HepG2 (cell line): ENCODE measurements around the gene TOX4. TPM values are rescaled to one million over a fixed set of nuclear protein-coding genes. Genes with fewer than 3 reads are reported as not detected.
A peak's percentile ranks its signal among the peaks of the same experiment; 100 is the strongest.

ENCODE experiments used
- AGO1 ChIP-seq: fragments of 200-400 bp; formaldehyde crosslinking; IDR thresholded peaks from 2 replicates; pipeline ENCODE4 v1.6.1; 2017; ENCODE audit warnings: mild to moderate bottlenecking, low read depth, low read length, moderate library complexity; ENCODE audit not compliant: poor library complexity, severe bottlenecking
- CBX2 ChIP-seq, 2 experiments: fragments of 200-600 bp in 1 of 2; sonication (generic); formaldehyde crosslinking in 1 of 2; IDR thresholded peaks; 2 replicates each; pipeline versions ENCODE4 v1.7.0 to v1.8.1; 2018 to 2022; ENCODE audit warnings: low read depth in 2 of 2, low read length in 1 of 2, mild to moderate bottlenecking in 1 of 2, missing genetic modification reagents in 1 of 2
- KLF6 ChIP-seq: IDR thresholded peaks from 2 replicates; pipeline ENCODE4 v1.8.0; 2016; ENCODE audit warnings: missing biosample characterization, missing genetic modification reagents
- LCORL ChIP-seq, 2 experiments: fragments of 450-650 bp in 1 of 2; sonication (generic) in 1 of 2; formaldehyde crosslinking in 1 of 2; IDR thresholded peaks; 2 replicates each; pipeline versions ENCODE4 v1.5.0 to v1.6.1; 2017 to 2020; ENCODE audit warnings: antibody characterized with exemption in 1 of 2, missing genetic modification reagents in 1 of 2
- MED8 ChIP-seq: sonication (generic); formaldehyde crosslinking; IDR thresholded peaks from 2 replicates; pipeline ENCODE4 v1.8.1; 2023; ENCODE audit warnings: mild to moderate bottlenecking, missing genetic modification reagents; ENCODE audit not compliant: insufficient replicate concordance
- NFIB ChIP-seq: sonication (generic); formaldehyde crosslinking; IDR thresholded peaks from 2 replicates; pipeline ENCODE4 v1.9.0; 2021; ENCODE audit warnings: missing genetic modification reagents, mild to moderate bottlenecking, borderline replicate concordance
- PITX1 ChIP-seq: sonication (generic); formaldehyde crosslinking; IDR thresholded peaks from 2 replicates; pipeline ENCODE4 v1.5.1; 2020; ENCODE audit warnings: mild to moderate bottlenecking, missing genetic modification reagents
- SNRNP70 ChIP-seq: fragments of 200-400 bp; formaldehyde crosslinking; IDR thresholded peaks from 2 replicates; pipeline ENCODE4 v1.6.1; 2017; ENCODE audit warnings: mild to moderate bottlenecking, low read depth, low read length, moderate library complexity
- SP4 ChIP-seq: sonication (generic); formaldehyde crosslinking; IDR thresholded peaks from 2 replicates; pipeline ENCODE4 v1.8.1; 2023; ENCODE audit warnings: mild to moderate bottlenecking, missing genetic modification reagents
- SPEN ChIP-seq: sonication (generic); formaldehyde crosslinking; IDR thresholded peaks from 2 replicates; pipeline ENCODE4 v1.5.1; 2020; ENCODE audit warnings: low read depth, mild to moderate bottlenecking, missing genetic modification reagents
- TOPORS ChIP-seq: sonication (generic); formaldehyde crosslinking; IDR thresholded peaks from 2 replicates; pipeline ENCODE4 v1.8.0; 2023; ENCODE audit warnings: mild to moderate bottlenecking, missing genetic modification reagents
- ZFP36L2 ChIP-seq: sonication (generic); formaldehyde crosslinking; IDR thresholded peaks from 2 replicates; pipeline ENCODE4 v1.4.0; 2020; ENCODE audit warnings: missing genetic modification reagents
- ZNF362 ChIP-seq: sonication (generic); formaldehyde crosslinking; IDR thresholded peaks from 2 replicates; pipeline ENCODE4 v1.4.0; 2020; ENCODE audit warnings: missing genetic modification reagents, mild to moderate bottlenecking, borderline replicate concordance
- ZNF670 ChIP-seq: sonication (generic); formaldehyde crosslinking; IDR thresholded peaks from 2 replicates; pipeline ENCODE4 v1.8.0; 2022; ENCODE audit warnings: mild to moderate bottlenecking, missing genetic modification reagents, borderline replicate concordance
- ZNF772 ChIP-seq: sonication (generic); formaldehyde crosslinking; IDR thresholded peaks from 2 replicates; pipeline ENCODE4 v1.5.0; 2020; ENCODE audit warnings: mild to moderate bottlenecking, missing genetic modification reagents
- polyA plus RNA-seq, 8 experiments: library from polyadenylated mRNA; depleted of rRNA in 3 of 8; stranded (reverse) in 7 of 8; unstranded in 1 of 8; fragments of >200 nt; fragmentation: Illumina TruSeq in 4 of 8; extraction: Trizol in 4 of 8; gene quantifications; 2 replicates each; pipeline versions ENCODE4 v1.2.1 to v1.2.3, GENCODE V29; 2011 to 2016; ENCODE audit warnings: low read depth in 4 of 8, missing spikeins in 1 of 8, mixed read lengths in 1 of 8; ENCODE audit not compliant: insufficient read depth in 1 of 8
- total RNA-seq, 5 experiments: library from RNA; depleted of rRNA; stranded (reverse); fragments of >200 nt; fragmentation: Illumina TruSeq; extraction: Trizol; gene quantifications; 2 replicates each; pipeline ENCODE4 v1.2.3, GENCODE V29; 2016; ENCODE audit warnings: low read depth in 1 of 5
- TF ChIP-seq, protein P1 (sequence below): sonication (generic); formaldehyde crosslinking; IDR thresholded peaks from 2 replicates; pipeline ENCODE4 v1.5.0; 2020; ENCODE audit warnings: mild to moderate bottlenecking, missing genetic modification reagents, borderline replicate concordance
- TF ChIP-seq, protein P2 (sequence below): sonication (generic); formaldehyde crosslinking; IDR thresholded peaks from 2 replicates; pipeline ENCODE4 v1.5.0; 2020; ENCODE audit warnings: missing genetic modification reagents

Gene TOX4
- total and polyA plus RNA-seq, 2 of the 13 experiments (the other 11 are each of a cell fraction or from before 2014, with no cell fraction given) = 71.8 to 163 TPM

DNA sequence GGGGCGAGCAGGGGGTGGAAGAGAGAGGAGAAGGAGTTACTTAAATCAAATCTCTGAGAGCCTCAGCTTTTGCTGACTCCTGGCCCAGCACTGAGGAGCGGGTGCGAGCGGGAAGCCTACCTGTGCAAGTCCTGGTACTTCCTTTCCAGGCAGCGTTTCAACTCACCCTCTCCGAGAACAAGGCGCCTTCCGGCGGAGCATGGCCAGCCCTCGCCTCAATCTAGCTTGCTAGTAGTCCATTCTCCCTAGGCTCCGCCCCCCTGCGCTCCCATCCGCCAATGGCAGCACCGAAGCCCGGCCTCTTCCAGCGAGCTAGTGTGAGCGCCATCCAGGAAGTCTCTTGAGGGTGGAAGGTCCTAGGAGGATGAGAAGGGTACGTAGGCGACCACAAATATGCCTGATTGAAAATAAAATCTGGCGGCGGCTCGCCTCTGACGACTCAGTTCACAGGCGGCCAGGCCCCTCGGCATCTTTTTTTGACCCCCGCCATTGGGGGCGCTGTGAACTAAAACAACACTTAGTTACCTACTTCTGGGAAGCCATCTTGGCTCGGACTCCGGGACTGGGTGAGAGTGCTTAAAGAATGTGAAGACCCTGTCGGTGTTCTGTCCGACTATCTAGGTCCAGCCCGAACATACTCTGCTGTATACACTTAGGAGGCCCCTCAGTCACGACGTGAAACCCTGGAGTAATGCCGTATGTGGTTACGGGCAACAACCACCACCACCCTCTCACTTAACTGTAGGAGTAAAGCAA is 20.9 kb upstream of the TOX4 start, which contains the start of gene CHD8 (continued):
- TF ChIP-seq, protein P1, sequence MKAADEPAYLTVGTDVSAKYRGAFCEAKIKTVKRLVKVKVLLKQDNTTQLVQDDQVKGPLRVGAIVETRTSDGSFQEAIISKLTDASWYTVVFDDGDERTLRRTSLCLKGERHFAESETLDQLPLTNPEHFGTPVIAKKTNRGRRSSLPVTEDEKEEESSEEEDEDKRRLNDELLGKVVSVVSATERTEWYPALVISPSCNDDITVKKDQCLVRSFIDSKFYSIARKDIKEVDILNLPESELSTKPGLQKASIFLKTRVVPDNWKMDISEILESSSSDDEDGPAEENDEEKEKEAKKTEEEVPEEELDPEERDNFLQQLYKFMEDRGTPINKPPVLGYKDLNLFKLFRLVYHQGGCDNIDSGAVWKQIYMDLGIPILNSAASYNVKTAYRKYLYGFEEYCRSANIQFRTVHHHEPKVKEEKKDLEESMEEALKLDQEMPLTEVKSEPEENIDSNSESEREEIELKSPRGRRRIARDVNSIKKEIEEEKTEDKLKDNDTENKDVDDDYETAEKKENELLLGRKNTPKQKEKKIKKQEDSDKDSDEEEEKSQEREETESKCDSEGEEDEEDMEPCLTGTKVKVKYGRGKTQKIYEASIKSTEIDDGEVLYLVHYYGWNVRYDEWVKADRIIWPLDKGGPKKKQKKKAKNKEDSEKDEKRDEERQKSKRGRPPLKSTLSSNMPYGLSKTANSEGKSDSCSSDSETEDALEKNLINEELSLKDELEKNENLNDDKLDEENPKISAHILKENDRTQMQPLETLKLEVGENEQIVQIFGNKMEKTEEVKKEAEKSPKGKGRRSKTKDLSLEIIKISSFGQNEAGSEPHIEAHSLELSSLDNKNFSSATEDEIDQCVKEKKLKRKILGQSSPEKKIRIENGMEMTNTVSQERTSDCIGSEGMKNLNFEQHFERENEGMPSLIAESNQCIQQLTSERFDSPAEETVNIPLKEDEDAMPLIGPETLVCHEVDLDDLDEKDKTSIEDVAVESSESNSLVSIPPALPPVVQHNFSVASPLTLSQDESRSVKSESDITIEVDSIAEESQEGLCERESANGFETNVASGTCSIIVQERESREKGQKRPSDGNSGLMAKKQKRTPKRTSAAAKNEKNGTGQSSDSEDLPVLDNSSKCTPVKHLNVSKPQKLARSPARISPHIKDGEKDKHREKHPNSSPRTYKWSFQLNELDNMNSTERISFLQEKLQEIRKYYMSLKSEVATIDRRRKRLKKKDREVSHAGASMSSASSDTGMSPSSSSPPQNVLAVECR (CRISPR knock-in tag) = peak; percentile 98
- TF ChIP-seq LCORL (IDR thresholded peaks at IDR 0.05) (no peak), LCORL (CRISPR knock-in tag; IDR thresholded peaks at IDR 0.05) (peak; percentile 77; the same call in 1 of the 2 replicates), CBX2 (IDR thresholded peaks at IDR 0.05; ENCODE audit: low read depth, low read length) (no peak), CBX2 (CRISPR knock-in tag; IDR thresholded peaks at IDR 0.05; ENCODE audit: low read depth) (0 out of 2 replicates have a peak, but pooled peaks have one; percentile 22), NFIB (CRISPR knock-in tag) (no peak), PITX1 (CRISPR knock-in tag) (0 out of 2 replicates have a peak, but pooled peaks have one; percentile 18), SPEN (peak; percentile 98), MED8 (CRISPR knock-in tag) (no peak), ZNF772 (CRISPR knock-in tag) (no peak; the same call in none of the 2 replicates), KLF6 (peak; percentile 62; the same call in 1 of the 2 replicates), SP4 (CRISPR knock-in tag) (peak; percentile 100), TOPORS (CRISPR knock-in tag) (no peak), ZFP36L2 (CRISPR knock-in tag) (no peak), SNRNP70 (no peak), ZNF362 (CRISPR knock-in tag) (no peak), ZNF670 (peak; percentile 87; the same call in 1 of the 2 replicates), AGO1 (peak; percentile 84)
- TF ChIP-seq, protein P2, sequence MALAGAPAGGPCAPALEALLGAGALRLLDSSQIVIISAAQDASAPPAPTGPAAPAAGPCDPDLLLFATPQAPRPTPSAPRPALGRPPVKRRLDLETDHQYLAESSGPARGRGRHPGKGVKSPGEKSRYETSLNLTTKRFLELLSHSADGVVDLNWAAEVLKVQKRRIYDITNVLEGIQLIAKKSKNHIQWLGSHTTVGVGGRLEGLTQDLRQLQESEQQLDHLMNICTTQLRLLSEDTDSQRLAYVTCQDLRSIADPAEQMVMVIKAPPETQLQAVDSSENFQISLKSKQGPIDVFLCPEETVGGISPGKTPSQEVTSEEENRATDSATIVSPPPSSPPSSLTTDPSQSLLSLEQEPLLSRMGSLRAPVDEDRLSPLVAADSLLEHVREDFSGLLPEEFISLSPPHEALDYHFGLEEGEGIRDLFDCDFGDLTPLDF (CRISPR knock-in tag) = peak; percentile 66; the same call in 1 of the 2 replicates
